ENCODE data around the gene TERC.

TERC gene

GRCh38 chr3:169750665-169751064 lies 14.2 kb downstream of the TERC start:
- H4K20me1 ChIP-seq (ENCODE audit: insufficient read depth), result no peaks in the 10 kb centered on the region
- H3K4me1 ChIP-seq (ENCODE audit: low read depth, poor library complexity, severe bottlenecking), result no peaks in the 10 kb centered on the region
- no peaks in the 10 kb centered on the region for H3K27me3 ChIP-seq (ENCODE audit: insufficient read depth, low read depth)
- no peaks in the 10 kb centered on the region for H3K36me3 ChIP-seq (ENCODE audit: insufficient read depth)
- no peak overlapping the region for H3K4me3 ChIP-seq (IDR thresholded peaks at IDR 0.05; ENCODE audit: insufficient read depth, low read depth, low read length)
- H2AFZ ChIP-seq (ENCODE audit: low read depth), result no peak overlapping the region
- H3K79me2 ChIP-seq (ENCODE audit: insufficient read depth, low read depth), result no peaks in the 10 kb centered on the region
- no peak overlapping the region for H3K4me2 ChIP-seq
- H3K9ac ChIP-seq, result no peak overlapping the region
- no peak for TF ChIP-seq CTCF (conservative IDR thresholded peaks at IDR 0.05; ENCODE audit: low read depth, low read length)
- no peak overlapping the region for H3K27ac ChIP-seq

GRCh38 chr3:169748670-169749069 lies 16.2 kb downstream of the TERC start:
- TF ChIP-seq CTCF (conservative IDR thresholded peaks at IDR 0.05; ENCODE audit: low read depth, low read length), result no peak
- Histone ChIP-seq H3K4me1 (ENCODE audit: low read depth, poor library complexity, severe bottlenecking) (peaks cover under 1% of the 10 kb centered on the region), H3K9ac (no peak overlapping the region), H3K27ac (no peak overlapping the region), H3K79me2 (ENCODE audit: insufficient read depth, low read depth) (no peaks in the 10 kb centered on the region), H3K27me3 (ENCODE audit: insufficient read depth, low read depth) (no peaks in the 10 kb centered on the region), H3K4me2 (no peak overlapping the region), H3K36me3 (ENCODE audit: insufficient read depth) (no peaks in the 10 kb centered on the region), H3K4me3 (IDR thresholded peaks at IDR 0.05; ENCODE audit: insufficient read depth, low read depth, low read length) (no peak overlapping the region), H2AFZ (ENCODE audit: low read depth) (no peak overlapping the region), H4K20me1 (ENCODE audit: insufficient read depth) (no peaks in the 10 kb centered on the region)

- Histone ChIP-seq H3K4me3 (IDR thresholded peaks at IDR 0.05; ENCODE audit: insufficient read depth, low read depth, low read length) (no peak overlapping the region), H3K79me2 (ENCODE audit: insufficient read depth, low read depth) (no peaks in the 10 kb centered on the region), H2AFZ (ENCODE audit: low read depth) (no peak overlapping the region), H4K20me1 (ENCODE audit: insufficient read depth) (no peaks in the 10 kb centered on the region), H3K27ac (no peak overlapping the region), H3K9ac (no peak overlapping the region), H3K36me3 (ENCODE audit: insufficient read depth) (no peaks in the 10 kb centered on the region), H3K4me1 (ENCODE audit: low read depth, poor library complexity, severe bottlenecking) (peaks cover 8% of the 10 kb centered on the region), H3K27me3 (ENCODE audit: insufficient read depth, low read depth) (no peaks in the 10 kb centered on the region), H3K4me2 (no peak overlapping the region)
- no peak for TF ChIP-seq CTCF (conservative IDR thresholded peaks at IDR 0.05; ENCODE audit: low read depth, low read length)
These were observed 17.9 kb downstream of the TERC start for GRCh38 chr3:169746924-169747323.

GRCh38 chr3:169744366-169745054 lies 20.4 kb downstream of the TERC start:
- Histone ChIP-seq H3K4me2 (no peak overlapping the region; the same call in 1 of the 2 replicates), H3K4me1 (ENCODE audit: low read depth, poor library complexity, severe bottlenecking) (peaks cover 8% of the 10 kb centered on the region), H3K79me2 (ENCODE audit: insufficient read depth, low read depth) (no peaks in the 10 kb centered on the region), H3K36me3 (ENCODE audit: insufficient read depth) (no peaks in the 10 kb centered on the region), H4K20me1 (ENCODE audit: insufficient read depth) (no peaks in the 10 kb centered on the region), H2AFZ (ENCODE audit: low read depth) (no peak overlapping the region), H3K27ac (no peak overlapping the region), H3K27me3 (ENCODE audit: insufficient read depth, low read depth) (no peaks in the 10 kb centered on the region), H3K4me3 (IDR thresholded peaks at IDR 0.05; ENCODE audit: insufficient read depth, low read depth, low read length) (no peak overlapping the region), H3K9ac (no peak overlapping the region)
- TF ChIP-seq CTCF (conservative IDR thresholded peaks at IDR 0.05; ENCODE audit: low read depth, low read length), result peak; percentile 72

All from KMS-11 (cell line).